Prostate gland (tissue), 2 donors: ENCODE data around the gene OR1Q1. TPM values are rescaled to one million over a fixed set of nuclear protein-coding genes. Genes with fewer than 3 reads are reported as not detected.

ENCODE experiments used
- DNase-seq: peaks from one replicate; pipeline ENCODE4 v3.0.0-alpha.2; 2019; ENCODE audit warnings: low spot score
- H3K27ac ChIP-seq, 2 donors: fragments of 200-600 bp; sonication (generic); 2 replicates each; pipeline ENCODE4 v1.5.1; 2017 to 2019
- H3K27me3 ChIP-seq: fragments of 200-600 bp; sonication (generic); replicated peaks from 2 replicates; pipeline ENCODE4 v1.5.1; 2019; ENCODE audit not compliant: insufficient read depth
- H3K36me3 ChIP-seq, 2 donors: fragments of 200-600 bp; sonication (generic); 1 replicate in 1 of 2; 2 replicates in 1 of 2; pipeline versions ENCODE4 v1.5.1 to v1.8.1; 2017 to 2019
- H3K4me1 ChIP-seq: fragments of 200-600 bp; sonication (generic); replicated peaks from 2 replicates; pipeline ENCODE4 v1.5.1; 2019
- H3K4me3 ChIP-seq, 2 donors: fragments of 200-600 bp; sonication (generic); 2 replicates each; pipeline ENCODE4 v1.5.1; 2017 to 2019
- H3K9me3 ChIP-seq: fragments of 200-600 bp; sonication (generic); 2 replicates; pipeline ENCODE4 v1.5.1; 2017
- POLR2A ChIP-seq: fragments of 450-650 bp; IDR thresholded peaks from one replicate; pipeline ENCODE4 v1.6.1; 2016; ENCODE audit warnings: antibody characterized with exemption, mild to moderate bottlenecking
- POLR2AphosphoS5 ChIP-seq: sonication (generic); formaldehyde crosslinking; IDR thresholded peaks from one replicate; pipeline ENCODE4 v1.6.1; 2017; ENCODE audit warnings: antibody characterized with exemption
- WGBS: methylation state at CpG from one replicate; pipeline ENCODE4 v1.1.5; 2018; 5-methylcytosine and 5-hydroxymethylcytosine counted together
- intact Hi-C: fragments of 100-400 bp; cut with DNase I; formaldehyde crosslinking; loops from one replicate; pipeline ENCODE4 v1.14.2; 2022
- total RNA-seq, 2 donors: library from RNA; depleted of rRNA; stranded (reverse); fragments of >200 nt; gene quantifications; one replicate each; pipeline ENCODE4 v1.1.0, GENCODE V29; 2016
- TF ChIP-seq, protein P1 (sequence below), 4 experiments: fragments of 200-600 bp in 2 of 4; fragments of 450-650 bp in 2 of 4; sonication (generic) in 2 of 4; IDR thresholded peaks; 1 replicate in 3 of 4; 2 replicates in 1 of 4; pipeline ENCODE4 v1.5.1; 2016 to 2019; ENCODE audit warnings: antibody characterized with exemption in 4 of 4, mild to moderate bottlenecking in 2 of 4, moderate library complexity in 2 of 4

The OR1Q1 gene
- total RNA-seq, 2 donors from 2014 or later = not detected

DNA sequence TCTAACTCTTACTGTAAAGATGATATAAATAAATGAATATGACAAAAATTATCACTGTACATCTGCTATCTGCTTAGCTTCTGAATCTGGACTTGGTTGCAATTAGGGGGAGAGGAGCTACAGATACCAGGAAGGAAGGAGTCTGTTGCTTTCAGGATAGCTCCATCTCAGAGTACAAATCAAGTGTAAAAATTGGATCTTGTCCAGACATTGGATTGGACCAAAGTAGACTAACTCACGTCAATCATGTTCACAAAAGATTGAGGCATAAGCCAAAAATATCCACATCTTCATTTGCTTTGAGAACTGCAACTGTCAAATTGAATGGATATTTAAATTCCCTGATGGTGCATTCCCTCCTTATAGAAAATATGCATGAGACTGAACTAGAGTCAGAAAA lies 8.8 kb upstream of the OR1Q1 start:
- no peak for TF ChIP-seq POLR2AphosphoS5
- TF ChIP-seq, protein P1, sequence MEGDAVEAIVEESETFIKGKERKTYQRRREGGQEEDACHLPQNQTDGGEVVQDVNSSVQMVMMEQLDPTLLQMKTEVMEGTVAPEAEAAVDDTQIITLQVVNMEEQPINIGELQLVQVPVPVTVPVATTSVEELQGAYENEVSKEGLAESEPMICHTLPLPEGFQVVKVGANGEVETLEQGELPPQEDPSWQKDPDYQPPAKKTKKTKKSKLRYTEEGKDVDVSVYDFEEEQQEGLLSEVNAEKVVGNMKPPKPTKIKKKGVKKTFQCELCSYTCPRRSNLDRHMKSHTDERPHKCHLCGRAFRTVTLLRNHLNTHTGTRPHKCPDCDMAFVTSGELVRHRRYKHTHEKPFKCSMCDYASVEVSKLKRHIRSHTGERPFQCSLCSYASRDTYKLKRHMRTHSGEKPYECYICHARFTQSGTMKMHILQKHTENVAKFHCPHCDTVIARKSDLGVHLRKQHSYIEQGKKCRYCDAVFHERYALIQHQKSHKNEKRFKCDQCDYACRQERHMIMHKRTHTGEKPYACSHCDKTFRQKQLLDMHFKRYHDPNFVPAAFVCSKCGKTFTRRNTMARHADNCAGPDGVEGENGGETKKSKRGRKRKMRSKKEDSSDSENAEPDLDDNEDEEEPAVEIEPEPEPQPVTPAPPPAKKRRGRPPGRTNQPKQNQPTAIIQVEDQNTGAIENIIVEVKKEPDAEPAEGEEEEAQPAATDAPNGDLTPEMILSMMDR (IDR thresholded peaks at IDR 0.05) = no peak
- TF ChIP-seq POLR2A = no peak
- Histone ChIP-seq H3K9me3 (no peaks in the 10 kb centered on the region), H3K36me3 (no peaks in the 10 kb centered on the region), H3K4me3 (no peak overlapping the region), H3K27ac (no peak overlapping the region), H3K27me3 (no peaks in the 10 kb centered on the region), H3K4me1 (no peaks in the 10 kb centered on the region)
- WGBS = 50% methylated on average over 1 of the region's 1 CpG
- intact Hi-C loops = no loop called here
- no peak for DNase-seq

DNA sequence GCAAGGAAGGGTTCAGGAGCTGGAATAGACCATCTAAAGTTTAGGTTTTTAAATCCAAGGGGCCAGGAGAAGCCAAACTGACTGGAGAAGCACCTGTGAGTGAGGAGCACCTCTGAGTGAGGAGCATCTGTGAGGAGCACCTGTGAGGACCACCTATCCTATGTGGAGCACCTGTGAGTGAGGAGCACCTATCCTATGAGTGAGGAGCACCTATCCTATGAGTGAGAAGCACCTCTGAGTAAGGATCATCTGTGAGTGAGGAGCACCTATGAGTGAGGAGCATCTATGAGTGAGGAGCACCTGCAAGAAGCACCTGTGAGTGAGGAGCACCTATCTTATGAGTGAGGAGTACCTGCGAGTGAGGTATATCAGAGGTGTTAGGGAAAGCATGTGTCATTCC lies 8.0 kb upstream of the OR1Q1 start:
- whole genome bisulfite sequencing = 56% methylated on average over 1 of the region's 1 CpG
- H3K27me3 ChIP-seq = no peaks in the 10 kb centered on the region
- no peaks in the 10 kb centered on the region for H3K4me1 ChIP-seq
- intact Hi-C loops = no loop called here
- no peaks in the 10 kb centered on the region for H3K36me3 ChIP-seq
- no peaks in the 10 kb centered on the region for H3K9me3 ChIP-seq
- no peak for TF ChIP-seq POLR2A
- TF ChIP-seq, protein P1 (IDR thresholded peaks at IDR 0.05) = no peak
- no peak for TF ChIP-seq POLR2AphosphoS5
- H3K27ac ChIP-seq = no peak overlapping the region
- DNase-seq = no peak
- H3K4me3 ChIP-seq = no peak overlapping the region

DNA sequence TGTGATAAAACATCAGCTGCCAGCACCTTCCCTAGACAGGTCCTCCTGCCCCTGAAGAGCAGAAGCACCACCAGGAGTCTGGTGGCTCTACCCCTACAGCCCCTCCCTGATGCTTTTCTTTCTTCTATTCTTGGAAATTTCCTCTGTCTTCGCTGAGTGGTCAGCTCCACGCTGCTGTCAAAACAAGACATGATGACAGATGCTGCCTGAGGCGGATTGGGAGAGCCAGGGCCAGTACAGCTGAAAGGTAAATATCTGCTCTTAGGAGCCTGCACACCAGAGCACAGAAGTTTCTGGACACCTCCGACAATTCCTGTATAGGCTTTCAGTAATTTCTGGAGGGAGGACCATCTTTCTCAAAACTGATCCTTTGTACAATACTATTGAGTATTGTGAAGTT lies 4.7 kb upstream of the OR1Q1 start:
- TF ChIP-seq, protein P1 (IDR thresholded peaks at IDR 0.05) = no peak
- no peak overlapping the region for H3K27ac ChIP-seq
- H3K9me3 ChIP-seq = no peaks in the 10 kb centered on the region
- H3K36me3 ChIP-seq = no peaks in the 10 kb centered on the region
- no peaks in the 10 kb centered on the region for H3K4me1 ChIP-seq
- H3K4me3 ChIP-seq = no peak overlapping the region
- no peaks in the 10 kb centered on the region for H3K27me3 ChIP-seq
- no peak for DNase-seq
- intact Hi-C loops = no loop called here
- 71% methylated on average over 4 of the region's 4 CpGs for WGBS

DNA sequence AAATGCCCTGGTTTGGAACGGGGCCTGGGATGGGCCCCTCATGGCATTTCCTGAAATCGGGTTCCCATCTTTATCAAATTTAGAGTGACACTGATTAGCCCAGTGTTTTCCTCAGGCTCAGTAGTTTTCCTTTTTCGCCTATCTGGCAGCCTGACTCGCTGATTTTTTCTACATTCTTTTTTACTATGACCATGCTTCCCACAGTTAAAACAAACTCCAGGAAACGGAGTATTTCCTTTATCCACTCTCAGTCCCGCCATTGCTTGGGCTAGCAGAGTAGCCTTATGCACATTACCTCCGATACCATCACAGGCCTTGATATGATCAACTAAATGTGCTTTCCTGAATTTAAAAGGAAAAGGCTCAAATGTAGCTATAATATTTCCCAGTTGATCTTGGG lies 5.5 kb downstream of the OR1Q1 start:
- DNase-seq = no peak
- H3K27ac ChIP-seq = no peak overlapping the region
- 87% methylated on average over 7 of the region's 7 CpGs for WGBS
- no peak for TF ChIP-seq POLR2A
- TF ChIP-seq, protein P1 (IDR thresholded peaks at IDR 0.05) = no peak
- TF ChIP-seq POLR2AphosphoS5 = no peak
- H3K27me3 ChIP-seq = no peaks in the 10 kb centered on the region
- no peaks in the 10 kb centered on the region for H3K9me3 ChIP-seq
- no peak overlapping the region for H3K4me3 ChIP-seq
- intact Hi-C loops = no loop called here
- no peaks in the 10 kb centered on the region for H3K4me1 ChIP-seq
- no peaks in the 10 kb centered on the region for H3K36me3 ChIP-seq

DNA sequence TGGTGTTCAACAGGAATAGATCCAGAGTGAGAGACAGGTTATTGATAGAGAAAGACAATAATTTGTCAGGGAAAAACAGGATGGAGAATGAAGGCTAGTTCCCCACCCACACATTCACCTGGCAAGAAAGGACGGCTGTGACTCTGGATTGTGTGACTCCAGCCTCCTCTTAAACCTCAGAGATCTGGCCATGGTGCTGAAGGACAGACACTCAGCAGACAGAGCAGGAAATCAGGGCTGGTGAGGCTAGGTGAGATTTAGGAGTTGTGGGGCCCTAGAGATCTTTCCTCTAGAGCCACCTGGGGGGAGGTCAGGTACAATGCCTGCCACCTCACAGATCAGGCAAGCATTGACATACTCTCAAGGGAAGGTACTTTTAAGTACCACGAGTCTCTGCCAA lies 27.7 kb downstream of the OR1Q1 start:
- TF ChIP-seq, protein P1 (IDR thresholded peaks at IDR 0.05) = no peak
- TF ChIP-seq POLR2AphosphoS5 (no peak), POLR2A (no peak)
- no peak for DNase-seq
- 49% methylated on average over 2 of the region's 2 CpGs for WGBS
- no peak overlapping the region for H3K4me3 ChIP-seq
- intact Hi-C loops = no loop called here
- H3K4me1 ChIP-seq = no peaks in the 10 kb centered on the region
- no peak overlapping the region for H3K27ac ChIP-seq
- no peaks in the 10 kb centered on the region for H3K27me3 ChIP-seq
- no peaks in the 10 kb centered on the region for H3K9me3 ChIP-seq
- no peaks in the 10 kb centered on the region for H3K36me3 ChIP-seq
